Thyroid gland (tissue), 4 donors: ENCODE measurements around the gene GAPDHS. TPM values are rescaled to one million over a fixed set of nuclear protein-coding genes. Genes with fewer than 3 reads are reported as not detected.

ENCODE experiments used
- DNase-seq, 2 donors: peaks; one replicate each; pipeline ENCODE4 v3.0.0-alpha.2; 2019
- H3K27ac ChIP-seq, 3 donors: fragments of 200-600 bp; sonication (generic); 1 replicate in 2 of 3; 2 replicates in 1 of 3; pipeline ENCODE4 v1.5.1; 2016 to 2019; ENCODE audit warnings: mild to moderate bottlenecking in 1 of 3, moderate library complexity in 1 of 3
- H3K27me3 ChIP-seq: fragments of 200-600 bp; sonication (generic); one replicate; pipeline ENCODE4 v1.5.1; 2019
- H3K36me3 ChIP-seq, 2 donors: fragments of 200-600 bp; sonication (generic); one replicate each; pipeline ENCODE4 v1.5.1; 2016 to 2019
- H3K4me1 ChIP-seq, 2 donors: fragments of 200-600 bp; sonication (generic); one replicate each; pipeline ENCODE4 v1.5.1; 2017 to 2019
- H3K4me3 ChIP-seq, 3 donors: fragments of 200-600 bp; sonication (generic); replicated peaks in 1 of 3; 1 replicate in 2 of 3; 2 replicates in 1 of 3; pipeline ENCODE4 v1.5.1; 2016; ENCODE audit warnings: mild to moderate bottlenecking in 1 of 3
- H3K9me3 ChIP-seq: fragments of 200-600 bp; sonication (generic); one replicate; pipeline ENCODE4 v1.5.1; 2017
- CTCF ChIP-seq, 6 experiments: fragments of 200-600 bp in 3 of 6; fragments of 450-650 bp in 3 of 6; sonication (generic) in 3 of 6; IDR thresholded peaks; one replicate each; pipeline ENCODE4 v1.5.1; 2016 to 2019; ENCODE audit warnings: antibody characterized with exemption in 6 of 6, mild to moderate bottlenecking in 2 of 6, inconsistent platforms in 1 of 6, moderate library complexity in 1 of 6
- POLR2A ChIP-seq, 2 donors: fragments of 450-650 bp; IDR thresholded peaks; one replicate each; pipeline ENCODE4 v1.6.1; 2017; ENCODE audit warnings: antibody characterized with exemption in 2 of 2, mild to moderate bottlenecking in 2 of 2, moderate library complexity in 1 of 2
- WGBS, 2 donors: methylation state at CpG; one replicate each; pipeline ENCODE4 v1.1.5; 2017; 5-methylcytosine and 5-hydroxymethylcytosine counted together
- intact Hi-C: fragments of 100-400 bp; cut with DNase I; formaldehyde crosslinking; loops from one replicate; pipeline ENCODE4 v1.15.1; 2023
- total RNA-seq, 4 donors: library from RNA; depleted of rRNA; stranded (reverse); fragments of >200 nt; gene quantifications; one replicate each; pipeline ENCODE4 v1.2.3, GENCODE V29; 2016

Gene GAPDHS
- total RNA-seq, 4 donors from 2014 or later: 1.6 TPM; not detected in 3

DNA sequence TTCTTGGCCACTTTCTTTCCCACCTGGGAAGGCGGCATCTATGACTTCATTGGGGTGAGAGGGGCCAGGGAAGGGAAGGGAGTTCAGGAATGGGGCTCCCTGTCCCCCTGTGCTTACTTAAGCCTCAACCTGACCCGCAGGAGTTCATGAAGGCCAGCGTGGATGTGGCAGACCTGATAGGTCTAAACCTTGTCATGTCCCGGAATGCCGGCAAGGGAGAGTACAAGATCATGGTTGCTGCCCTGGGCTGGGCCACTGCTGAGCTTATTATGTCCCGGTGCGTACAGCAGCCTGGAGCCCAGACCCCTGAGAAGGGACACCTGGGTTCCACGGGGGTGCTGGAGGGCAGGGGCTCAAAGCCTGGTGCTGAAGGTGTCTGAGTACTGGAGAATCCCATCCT, 13.3 kb downstream of the GAPDHS start:
- no peaks in the 10 kb centered on the region for H3K36me3 ChIP-seq
- peak overlapping the region in 2 of 3 donors; percentile 75 to 76 for H3K4me3 ChIP-seq
- peaks cover 37 to 54% of the 10 kb centered on the region in 2 donors for H3K4me1 ChIP-seq
- intact Hi-C loops: loop anchor here (5.0 kb wide), 2 partner anchors 46 to 171 kb away; partner anchors contain the start of gene KMT2B
- no peak overlapping the region for H3K27ac ChIP-seq
- H3K9me3 ChIP-seq: no peaks in the 10 kb centered on the region
- no peaks in the 10 kb centered on the region for H3K27me3 ChIP-seq
- WGBS, 2 donors: 81 to 86% methylated on average over 7 to 8 of the region's 8 CpGs
- DNase-seq: no peak
- TF ChIP-seq POLR2A (IDR thresholded peaks at IDR 0.05) (no peak), CTCF (IDR thresholded peaks at IDR 0.05) (no peak)

DNA sequence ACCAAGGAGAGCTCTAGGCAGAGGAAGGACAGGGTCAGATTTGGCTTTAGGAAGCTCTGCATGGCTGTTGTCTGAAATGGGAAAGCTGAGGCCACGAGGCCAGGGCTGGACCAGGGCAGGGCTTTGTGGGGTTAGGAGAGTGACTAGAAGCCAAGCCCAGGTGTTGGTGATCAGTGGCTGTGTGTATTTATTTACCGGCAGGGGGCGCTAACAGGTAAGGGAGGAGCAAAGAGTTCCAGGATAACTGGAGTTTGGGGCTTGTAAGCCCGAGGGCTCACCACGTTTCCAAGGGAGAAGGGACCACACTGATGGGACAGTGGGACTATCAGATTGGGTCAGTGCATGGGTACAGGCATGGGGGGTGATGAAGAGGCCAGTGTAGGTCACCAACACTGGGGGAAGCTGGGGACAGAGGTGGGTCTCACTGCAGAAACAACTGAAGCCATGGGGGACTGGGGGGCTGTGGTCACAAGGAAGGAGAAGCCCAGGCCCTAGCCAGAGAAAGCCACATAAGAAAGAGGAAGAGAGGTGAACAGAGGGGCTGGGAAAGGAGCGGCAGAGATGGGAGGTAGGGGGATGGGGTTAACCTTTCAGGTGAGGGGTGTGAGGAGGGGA, 16.0 kb downstream of the GAPDHS start:
- DNase-seq: peak; percentile 67 to 79
- Histone ChIP-seq H3K4me3 (no peak overlapping the region), H3K9me3 (no peaks in the 10 kb centered on the region), H3K27me3 (no peaks in the 10 kb centered on the region), H3K36me3 (no peaks in the 10 kb centered on the region), H3K4me1 (peaks cover 37 to 72% of the 10 kb centered on the region in 2 donors), H3K27ac (peak overlapping the region; percentile 24 to 93 (median 87))
- WGBS, 2 donors: 16 to 20% methylated on average over 6 of the region's 6 CpGs
- TF ChIP-seq CTCF (IDR thresholded peaks at IDR 0.05) (peak; percentile 59 to 90 (median 76)), POLR2A (IDR thresholded peaks at IDR 0.05) (no peak)
- intact Hi-C loops: loop anchor here (5.0 kb wide), 2 partner anchors 43 to 168 kb away; partner anchors contain the start of gene KMT2B

GRCh38 chr19:35549879-35550523, 16.7 kb downstream of the GAPDHS start:
- DNase-seq: peak; percentile 99
- Histone ChIP-seq H3K27me3 (no peaks in the 10 kb centered on the region), H3K4me1 (peaks cover 30 to 74% of the 10 kb centered on the region in 2 donors), H3K36me3 (no peaks in the 10 kb centered on the region), H3K4me3 (no peak overlapping the region), H3K9me3 (no peaks in the 10 kb centered on the region), H3K27ac (peak overlapping the region; percentile 24 to 93 (median 87))
- 52 to 65% methylated on average over 6 of the region's 15 CpGs for WGBS, 2 donors
- TF ChIP-seq POLR2A (IDR thresholded peaks at IDR 0.05): peak in 1 of 2 donors; percentile 23
- TF ChIP-seq CTCF (IDR thresholded peaks at IDR 0.05): peak in 3 of 6 experiments; percentile 15 to 24 (median 23)
- intact Hi-C loops: loop anchor here (5.0 kb wide), 2 partner anchors 42 to 167 kb away; partner anchors contain the start of gene KMT2B

DNA sequence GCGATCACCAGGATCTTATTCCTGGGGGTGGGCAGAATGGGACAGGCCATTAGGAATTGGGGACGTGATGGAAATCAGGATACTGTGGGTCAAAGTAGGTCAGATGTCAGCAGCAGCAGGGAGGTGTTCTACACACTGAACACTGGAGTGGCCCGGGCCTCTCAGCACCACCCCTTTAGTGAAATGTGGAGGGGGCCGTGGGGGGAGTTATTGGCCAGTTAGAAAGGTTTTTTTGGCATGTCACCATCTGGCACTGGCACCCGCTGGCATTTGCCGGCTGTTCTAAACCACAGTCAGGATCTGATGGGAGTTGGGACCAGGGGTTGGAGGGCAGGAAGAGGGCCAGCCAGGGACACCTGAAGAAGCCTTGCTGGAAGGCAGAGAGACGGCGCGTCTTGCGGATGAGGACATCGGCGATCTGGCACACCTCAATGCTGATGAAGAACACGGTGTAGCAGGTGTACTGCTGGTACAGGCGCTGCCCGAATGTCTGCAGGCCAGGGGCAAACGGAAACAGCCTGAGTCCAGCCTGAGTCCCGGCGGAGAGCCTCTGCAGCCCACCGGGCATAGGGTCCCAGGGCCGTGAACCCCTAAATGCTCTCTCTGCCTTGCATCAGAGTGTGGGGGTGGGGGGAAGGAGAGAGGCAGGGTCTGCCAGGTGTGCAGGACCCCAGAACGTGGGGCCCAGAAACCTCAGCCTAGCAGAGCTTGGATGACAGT, 18.0 kb downstream of the GAPDHS start:
- Histone ChIP-seq H3K27me3 (no peaks in the 10 kb centered on the region), H3K36me3 (no peaks in the 10 kb centered on the region), H3K27ac (peak overlapping the region; percentile 38 to 93 (median 87)), H3K4me3 (no peak overlapping the region), H3K4me1 (peaks cover 26 to 76% of the 10 kb centered on the region in 2 donors), H3K9me3 (no peaks in the 10 kb centered on the region)
- WGBS, 2 donors: 49 to 66% methylated on average over 20 to 21 of the region's 21 CpGs
- TF ChIP-seq POLR2A (IDR thresholded peaks at IDR 0.05) (no peak), CTCF (IDR thresholded peaks at IDR 0.05) (no peak)
- intact Hi-C loops: no loop called here
- peak; percentile 94 to 97 for DNase-seq
